T follicular helper cell (primary cell): ENCODE measurements around the gene ATP2C2.
"Not testable (repeated sequence)": the region's sequence is repeated elsewhere in the genome, so short reads cannot be mapped to it uniquely, and the experiment has no call there.

Source experiments
- DNase-seq: peaks from one replicate; pipeline ENCODE4 v3.0.0-alpha.2; 2020; ENCODE audit warnings: low read depth
- total RNA-seq, 2 experiments: gene quantifications; one replicate each; lab custom pipeline; 2026; lab: John Stamatoyannopoulos, UW

The ATP2C2 gene, protein sequence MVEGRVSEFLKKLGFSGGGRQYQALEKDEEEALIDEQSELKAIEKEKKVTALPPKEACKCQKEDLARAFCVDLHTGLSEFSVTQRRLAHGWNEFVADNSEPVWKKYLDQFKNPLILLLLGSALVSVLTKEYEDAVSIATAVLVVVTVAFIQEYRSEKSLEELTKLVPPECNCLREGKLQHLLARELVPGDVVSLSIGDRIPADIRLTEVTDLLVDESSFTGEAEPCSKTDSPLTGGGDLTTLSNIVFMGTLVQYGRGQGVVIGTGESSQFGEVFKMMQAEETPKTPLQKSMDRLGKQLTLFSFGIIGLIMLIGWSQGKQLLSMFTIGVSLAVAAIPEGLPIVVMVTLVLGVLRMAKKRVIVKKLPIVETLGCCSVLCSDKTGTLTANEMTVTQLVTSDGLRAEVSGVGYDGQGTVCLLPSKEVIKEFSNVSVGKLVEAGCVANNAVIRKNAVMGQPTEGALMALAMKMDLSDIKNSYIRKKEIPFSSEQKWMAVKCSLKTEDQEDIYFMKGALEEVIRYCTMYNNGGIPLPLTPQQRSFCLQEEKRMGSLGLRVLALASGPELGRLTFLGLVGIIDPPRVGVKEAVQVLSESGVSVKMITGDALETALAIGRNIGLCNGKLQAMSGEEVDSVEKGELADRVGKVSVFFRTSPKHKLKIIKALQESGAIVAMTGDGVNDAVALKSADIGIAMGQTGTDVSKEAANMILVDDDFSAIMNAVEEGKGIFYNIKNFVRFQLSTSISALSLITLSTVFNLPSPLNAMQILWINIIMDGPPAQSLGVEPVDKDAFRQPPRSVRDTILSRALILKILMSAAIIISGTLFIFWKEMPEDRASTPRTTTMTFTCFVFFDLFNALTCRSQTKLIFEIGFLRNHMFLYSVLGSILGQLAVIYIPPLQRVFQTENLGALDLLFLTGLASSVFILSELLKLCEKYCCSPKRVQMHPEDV
- total RNA-seq, result 0 reads per million in 2 experiments

- DNase-seq, result no peak
Observed at GRCh38 chr16:84368308-84368996, at the start of gene ATP2C2. ATP2C2 (plus strand) TSS chr16:84368538; CDS start chr16:84368616, 78 bp downstream.

DNA sequence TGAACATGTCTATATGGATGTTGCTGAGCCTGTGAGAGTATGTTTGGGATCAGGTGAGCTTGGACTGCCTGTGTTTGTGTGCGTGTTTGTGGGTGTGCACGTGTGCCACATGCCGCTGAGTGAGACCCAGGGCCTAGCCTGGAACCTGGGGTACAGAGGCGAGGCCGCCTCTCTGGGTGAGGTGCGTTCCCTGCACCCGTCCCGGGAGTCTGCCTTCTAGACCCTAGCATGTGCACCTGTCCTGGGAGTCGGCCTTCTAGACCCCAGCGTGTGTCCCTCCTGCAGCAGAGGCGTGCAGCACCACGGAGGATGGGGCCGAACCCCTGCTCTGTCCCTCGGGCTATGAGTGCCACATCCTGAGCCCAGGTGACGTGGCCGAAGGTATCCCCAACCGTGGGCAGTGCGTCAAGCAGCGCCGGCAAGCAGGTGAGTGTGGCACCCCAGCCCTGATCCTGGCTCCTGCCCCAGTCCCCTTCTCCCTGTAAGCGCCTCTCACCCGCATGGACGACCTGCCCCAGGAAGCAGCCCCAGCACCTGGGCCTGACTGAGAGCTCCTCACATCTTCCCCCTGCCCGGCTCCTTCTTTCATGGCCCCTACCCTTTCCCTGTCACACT, 49.1 kb upstream of the ATP2C2 start:
- no peak for DNase-seq

DNA sequence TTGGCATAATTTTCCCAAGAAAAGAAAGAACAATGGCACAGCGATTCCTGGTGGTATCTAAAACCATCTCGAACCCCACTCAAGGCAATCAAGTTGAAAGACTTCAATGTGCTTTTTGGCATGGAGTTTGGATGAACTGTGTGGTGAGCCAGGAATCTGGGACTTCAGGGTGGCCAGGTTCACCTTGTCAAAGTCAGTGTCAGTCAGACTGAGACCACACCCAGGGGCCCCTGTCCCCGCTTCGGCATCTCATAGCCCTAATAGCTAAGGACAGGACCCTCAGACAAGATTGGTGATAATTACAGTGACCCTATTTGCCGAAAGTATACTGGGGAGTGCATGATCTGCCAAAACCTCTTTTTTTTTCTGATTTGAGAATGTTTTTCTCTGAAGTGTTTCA, 47.8 kb upstream of the ATP2C2 start:
- no peak for DNase-seq

DNA sequence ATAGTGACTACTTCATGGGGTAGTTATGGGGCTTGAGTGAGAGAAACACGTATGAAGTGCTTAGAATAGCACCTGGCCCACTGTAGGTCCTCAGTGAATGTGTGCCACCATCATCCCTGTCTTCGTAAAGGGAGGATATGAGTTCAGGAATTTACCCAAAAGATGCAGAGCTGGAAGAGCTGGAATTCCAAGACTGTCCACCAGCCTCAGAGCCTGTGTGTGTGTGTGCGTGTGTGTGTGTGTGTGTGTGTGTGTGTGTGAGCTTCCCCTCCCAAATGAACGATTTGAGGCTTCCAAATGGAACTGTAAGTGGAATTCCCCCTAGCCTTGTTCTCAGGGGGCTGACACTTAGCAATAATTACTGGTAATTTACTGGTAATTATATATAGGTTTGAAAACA, 46.4 kb upstream of the ATP2C2 start:
- DNase-seq, result no peak

DNA sequence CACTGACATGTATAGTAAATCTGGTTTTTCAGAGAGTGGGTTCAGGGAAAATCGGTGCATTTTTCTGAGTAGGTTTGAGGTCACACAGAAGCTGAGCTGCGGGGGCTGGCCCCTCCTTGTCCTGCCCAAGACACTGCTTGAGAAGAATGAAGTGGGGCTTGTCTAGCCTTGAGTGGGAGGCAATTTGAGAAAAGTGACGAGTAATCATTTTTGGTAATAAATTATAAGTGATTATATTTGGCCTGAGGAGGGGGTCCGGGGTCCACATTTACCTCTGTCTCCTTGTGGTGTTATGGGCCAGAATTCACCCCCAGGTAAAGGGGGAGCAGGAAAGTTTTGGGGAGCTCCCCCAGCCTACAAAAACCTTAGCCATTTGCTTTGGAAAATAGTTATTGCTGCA, 45.6 kb upstream of the ATP2C2 start:
- DNase-seq, result no peak

- no peak for DNase-seq
Observed at GRCh38 chr16:84323606-84324005, 44.7 kb upstream of the ATP2C2 start.

GRCh38 chr16:84324434-84325262, 43.7 kb upstream of the ATP2C2 start:
- DNase-seq, result no peak

GRCh38 chr16:84326545-84326944, 41.8 kb upstream of the ATP2C2 start:
- no peak for DNase-seq

DNA sequence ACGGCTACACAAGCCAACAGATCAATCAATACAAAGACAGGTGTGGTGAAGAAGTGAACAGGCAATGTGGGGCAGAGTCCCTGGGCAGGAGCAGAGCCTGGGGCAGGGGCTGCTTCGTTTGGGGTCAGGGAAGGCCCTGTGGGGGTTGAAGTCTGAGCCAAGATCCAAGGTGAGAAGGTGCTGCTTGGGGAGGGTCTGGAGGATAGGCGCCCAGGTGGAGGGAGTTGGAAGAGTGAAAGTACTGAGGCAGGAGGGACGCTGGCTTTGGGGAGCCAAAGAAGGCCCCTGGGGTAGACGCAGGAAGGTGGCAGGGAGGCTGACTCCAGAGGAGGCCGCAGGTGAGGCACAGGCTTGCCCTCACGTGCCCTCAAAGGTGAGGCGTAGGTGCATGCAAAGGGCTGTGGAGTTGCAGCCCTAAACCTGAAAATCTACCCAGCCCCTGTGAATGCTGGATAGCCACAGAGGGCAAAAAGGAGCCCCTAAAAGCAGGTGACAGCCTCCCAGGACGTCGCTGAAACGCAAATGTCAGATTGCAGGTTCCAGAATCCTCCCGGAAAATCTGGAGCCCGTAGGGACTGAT, 40.3 kb upstream of the ATP2C2 start:
- no peak for DNase-seq

GRCh38 chr16:84329016-84329415, 39.3 kb upstream of the ATP2C2 start:
- DNase-seq, result no peak

DNA sequence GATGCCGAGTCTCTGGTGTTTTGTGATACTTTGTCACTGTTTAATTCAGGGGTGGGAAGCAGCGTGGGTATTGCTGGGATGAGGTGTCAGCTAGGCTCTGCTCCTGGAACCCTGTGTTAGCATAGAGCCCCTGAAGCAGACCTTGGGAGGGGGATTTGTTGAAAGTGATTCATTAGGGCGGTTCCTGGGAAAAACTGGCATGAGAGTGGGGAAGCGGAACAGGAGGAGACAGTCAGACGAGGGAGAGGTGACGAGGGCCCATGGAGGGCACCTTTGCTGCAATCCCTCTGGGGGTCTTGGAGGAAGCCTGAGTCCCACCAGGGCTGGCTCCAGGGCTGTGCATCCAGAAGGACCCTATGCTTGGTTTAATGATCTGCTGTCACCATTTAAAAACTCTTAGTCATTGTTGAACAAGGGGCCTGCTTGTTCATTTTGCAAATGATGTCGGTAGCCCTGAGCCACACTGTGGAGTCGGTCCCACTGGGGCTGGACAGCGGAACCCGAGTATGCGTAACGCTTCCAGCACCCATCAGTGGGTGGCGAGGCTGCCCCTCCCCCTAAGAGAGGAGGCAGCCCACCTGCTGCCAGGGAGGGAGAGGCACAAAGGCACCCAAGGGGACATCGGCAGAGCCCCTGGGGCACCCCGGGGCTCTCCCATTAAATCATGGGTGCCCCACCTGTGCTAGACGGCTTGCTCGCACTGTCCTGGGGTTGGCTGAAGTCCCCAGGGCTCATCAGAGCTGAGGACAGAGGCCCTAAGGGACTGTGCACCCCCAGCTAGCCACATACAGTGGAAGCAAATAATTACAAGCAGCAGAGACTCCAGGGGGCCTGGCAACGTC, 38.3 kb upstream of the ATP2C2 start:
- no peak for DNase-seq

- no peak for DNase-seq
Observed at GRCh38 chr16:84330685-84331050, 37.7 kb upstream of the ATP2C2 start.

GRCh38 chr16:84331998-84332780, 36.1 kb upstream of the ATP2C2 start:
- DNase-seq, result no peak

DNA sequence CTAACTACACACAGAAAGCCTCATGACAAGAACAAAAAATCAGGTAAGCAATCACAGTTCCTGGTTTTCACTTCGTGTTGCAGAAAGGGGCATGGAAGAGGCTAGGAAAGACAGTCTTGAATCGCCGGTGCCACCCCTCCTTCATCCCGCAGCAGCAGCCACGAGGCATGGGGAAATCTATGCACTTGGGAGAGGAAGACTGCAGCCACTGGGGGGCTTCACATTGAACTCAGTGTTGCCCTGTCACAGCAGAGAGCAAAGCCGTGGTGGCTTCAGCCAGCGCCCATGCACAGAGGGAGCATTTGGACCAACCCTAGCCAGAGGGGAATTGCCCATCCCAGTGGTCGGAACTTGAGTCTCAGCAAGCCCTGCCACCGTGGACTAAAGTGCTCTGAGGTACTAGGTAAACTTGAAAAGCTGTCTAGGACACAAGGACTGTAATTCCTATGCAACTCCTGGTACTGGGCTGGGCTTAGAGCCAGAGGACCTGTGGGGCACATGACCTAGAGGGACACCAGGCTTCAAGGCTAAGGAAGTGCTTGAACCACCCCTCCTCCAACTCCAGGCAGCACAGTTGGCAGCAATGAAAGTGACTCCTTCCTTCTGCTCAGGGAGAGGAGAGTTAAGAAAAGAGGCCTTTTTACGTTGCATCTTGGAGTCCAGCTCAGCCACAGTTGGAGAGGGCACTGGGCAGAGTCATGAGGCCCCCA, 35.2 kb upstream of the ATP2C2 start:
- DNase-seq, result no peak

DNA sequence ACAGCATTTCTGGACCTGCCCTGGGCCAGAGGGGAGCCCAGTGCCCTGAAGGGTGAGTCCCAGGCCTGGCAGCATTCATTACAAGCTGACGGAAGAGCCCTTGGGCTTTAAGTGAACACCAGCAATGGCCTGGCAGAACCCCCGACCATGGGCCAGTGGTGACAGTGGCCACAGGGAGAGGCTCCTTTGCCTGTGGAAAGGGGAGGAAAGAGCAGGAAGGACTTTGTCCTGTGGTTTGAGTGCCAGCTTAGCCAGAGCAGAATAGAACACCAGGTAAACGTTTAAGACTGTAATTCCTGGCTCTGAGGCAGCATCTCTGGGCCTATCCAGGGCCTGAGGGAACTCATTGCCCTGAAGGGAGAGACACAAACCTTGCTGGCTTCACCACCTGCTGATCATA, 34.3 kb upstream of the ATP2C2 start:
- DNase-seq, result no peak

- no peak for DNase-seq
Observed at GRCh38 chr16:84334482-84334881, 33.9 kb upstream of the ATP2C2 start.

- not testable (repeated sequence) for DNase-seq
Observed at GRCh38 chr16:84337236-84337635, 31.1 kb upstream of the ATP2C2 start.

DNA sequence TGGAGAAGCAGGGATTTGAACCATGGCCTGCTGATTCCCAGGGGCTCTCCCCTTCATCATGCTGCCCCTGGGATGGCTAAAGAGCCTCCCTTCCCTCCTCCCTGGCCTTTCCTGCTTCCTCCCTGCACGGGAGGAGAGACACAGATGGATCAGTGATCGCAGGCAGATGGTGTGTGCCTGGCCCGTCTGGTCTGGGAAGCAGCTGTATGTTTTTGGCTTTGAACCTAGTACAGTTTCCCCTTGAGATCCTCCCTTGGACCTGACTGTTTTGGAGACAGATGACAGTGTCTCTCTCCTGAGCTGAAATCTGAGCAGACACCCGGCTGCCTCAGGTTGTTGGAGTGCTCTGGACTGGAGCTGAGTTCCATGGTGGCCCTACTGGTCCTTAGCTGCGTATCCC, 29.0 kb upstream of the ATP2C2 start:
- no peak for DNase-seq
